K562 (cell line): ENCODE data around the gene LCNL1. TPM values are rescaled to one million over a fixed set of nuclear protein-coding genes. Genes with fewer than 3 reads are reported as not detected.

Experiments
- ATAC-seq: fragments of 200-7000 bp; cut with Tn5 transposase; 3 replicates; pipeline ENCODE4 v1.9.1; 2020; ENCODE audit warnings: moderate library complexity
- Bru-seq: library from RNA; stranded (reverse); fragments of 400-500 nt; gene quantifications from one replicate; lab custom pipeline; 2021; lab: Mats Ljungman, UMichigan
- BruChase-seq, 2 experiments: library from RNA; stranded (reverse); fragments of 400-500 nt; gene quantifications; one replicate each; lab custom pipeline; 2021; lab: Mats Ljungman, UMichigan
- BruUV-seq: library from RNA; stranded (reverse); fragments of 400-500 nt; replicated peaks from 2 replicates; lab custom pipeline; 2021; lab: Mats Ljungman, UMichigan
- CTCF ChIA-PET: fragments of 300-600 bp; formaldehyde crosslinking; extraction: SDS; loops from one replicate; lab custom pipeline; 2021; ENCODE audit warnings: low intra/inter-chr PET ratio; lab: Yijun Ruan, JAX
- POLR2A ChIA-PET: fragments of 300-600, 350-650 bp; sonication (Branson Sonifier 250); formaldehyde crosslinking; extraction: SDS; loops from one replicate; lab custom pipeline; 2021; ENCODE audit warnings: antibody characterized with exemption, inconsistent platforms; lab: Yijun Ruan, JAX
- DNase-seq, 4 experiments: peaks; one replicate each; pipeline versions ENCODE4 v3.0.0 to v3.0.0-alpha.2; 2011 to 2018; ENCODE audit warnings: low spot score in 3 of 4, mixed read lengths in 3 of 4; ENCODE audit errors: extremely low read depth in 1 of 4
- FAIRE-seq: peaks from 2 replicates; lab custom pipeline; 2011; peaks lifted over from hg19 to GRCh38; lab: Jason Lieb, UNC
- H2AFZ ChIP-seq: 2 replicates; pipeline ENCODE4 v1.6.0; 2011; ENCODE audit warnings: low read depth, low read length, control low read depth, inconsistent platforms
- H3K27ac ChIP-seq: fragments of 200-600 bp; 3 replicates; pipeline ENCODE4 v1.8.0; 2011; ENCODE audit warnings: low read depth, mild to moderate bottlenecking, control low read depth, inconsistent platforms, low read length, moderate library complexity, mixed read lengths; ENCODE audit errors: extremely low read depth
- H3K27me3 ChIP-seq, 2 experiments: fragments of 300-600 bp in 1 of 2; 2 replicates in 1 of 2; 3 replicates in 1 of 2; pipeline versions ENCODE4 v1.6.0 to v1.8.0; 2011; ENCODE audit warnings: inconsistent platforms in 2 of 2, low read length in 2 of 2, mild to moderate bottlenecking in 1 of 2, mixed read lengths in 1 of 2, moderate library complexity in 1 of 2; ENCODE audit not compliant: control insufficient read depth in 2 of 2, insufficient read depth in 2 of 2
- H3K36me3 ChIP-seq: fragments of 300-600 bp; 3 replicates; pipeline ENCODE4 v1.8.0; 2011; ENCODE audit warnings: mild to moderate bottlenecking, low read length, inconsistent platforms; ENCODE audit not compliant: control insufficient read depth, insufficient read depth
- H3K4me1 ChIP-seq, 2 experiments: fragments of 200-600 bp in 1 of 2; replicated peaks in 1 of 2; 2 replicates in 1 of 2; 3 replicates in 1 of 2; pipeline versions ENCODE4 v1.5.1 to v1.8.0; 2011; ENCODE audit warnings: inconsistent platforms in 2 of 2, low read length in 2 of 2, mild to moderate bottlenecking in 1 of 2, mixed read lengths in 1 of 2, moderate library complexity in 1 of 2; ENCODE audit not compliant: control insufficient read depth in 2 of 2, insufficient read depth in 2 of 2
- H3K4me2 ChIP-seq: 2 replicates; pipeline ENCODE4 v1.6.1; 2011; ENCODE audit warnings: low read length, control low read depth, inconsistent platforms, mixed read lengths; ENCODE audit not compliant: insufficient read depth
- H3K4me3 ChIP-seq: fragments of 200-600 bp; sonication (generic), shearing (Covaris generic); 2 replicates; pipeline ENCODE4 v1.5.1; 2016; ENCODE audit warnings: control low read depth, inconsistent platforms
- H3K79me2 ChIP-seq: fragments of 200-600 bp; 3 replicates; pipeline ENCODE4 v1.8.0; 2011; ENCODE audit warnings: low read length, inconsistent platforms; ENCODE audit not compliant: control insufficient read depth, insufficient read depth
- H3K9ac ChIP-seq, 2 experiments: 2 replicates each; pipeline versions ENCODE4 v1.6.0 to v1.6.1; 2011; ENCODE audit warnings: low read depth in 2 of 2, low read length in 2 of 2, control low read depth in 1 of 2, inconsistent platforms in 1 of 2, mild to moderate bottlenecking in 1 of 2, mixed read lengths in 1 of 2; ENCODE audit not compliant: insufficient read depth in 1 of 2
- H3K9me1 ChIP-seq: one replicate; pipeline ENCODE4 v1.6.0; 2011; ENCODE audit warnings: inconsistent platforms, mild to moderate bottlenecking, low read length, moderate library complexity; ENCODE audit not compliant: control insufficient read depth, insufficient read depth
- H3K9me3 ChIP-seq: replicated peaks from 2 replicates; pipeline ENCODE4 v1.5.1; 2011; ENCODE audit warnings: low read depth, low read length, inconsistent platforms; ENCODE audit not compliant: control insufficient read depth, insufficient read depth
- H4K20me1 ChIP-seq: replicated peaks from 2 replicates; pipeline ENCODE4 v1.6.1; 2011; ENCODE audit warnings: low read length, inconsistent platforms, mixed read lengths; ENCODE audit not compliant: control insufficient read depth, insufficient read depth
- WGBS: fragments of 100-300 bp; shearing (Covaris generic); methylation state at CpG from one replicate; pipeline ENCODE4 v1.1.6; 2016; ENCODE audit warnings: low coverage, mixed read lengths; ENCODE audit not compliant: insufficient coverage; ENCODE audit errors: missing lambda C conversion rate; 5-methylcytosine and 5-hydroxymethylcytosine counted together
- in situ Hi-C: fragments of 300-500 bp; cut with MboI; formaldehyde crosslinking; loops from 4 replicates; pipeline ENCODE4 v1.15.0; 2018; ENCODE audit warnings: inconsistent platforms, mixed read lengths
- intact Hi-C: fragments of 100-400 bp; cut with micrococcal nuclease; formaldehyde crosslinking; loops from 2 replicates; pipeline ENCODE4 v1.14.2; 2022
- long read RNA-seq, 3 experiments: library from polyadenylated mRNA in 2 of 3; library from RNA in 1 of 3; unstranded in 2 of 3; stranded (forward) in 1 of 3; transcript quantifications; one replicate each; pipeline ENCODE4 v2.0.0, GENCODE V29; 2019 to 2022
- polyA minus RNA-seq, 3 experiments: library from RNA; depleted of rRNA, polyadenylated mRNA; stranded (reverse); fragments of >200 nt; gene quantifications; 2 replicates each; pipeline ENCODE4 v1.2.3, GENCODE V29; 2011
- polyA plus RNA-seq, 8 experiments: library from polyadenylated mRNA; depleted of rRNA in 4 of 8; stranded (reverse) in 5 of 8; unstranded in 3 of 8; fragments of >200 nt; fragmentation: Nextera tagmentation in 2 of 8; fragmentation: Illumina TruSeq in 1 of 8; extraction: Ambion mirVana in 2 of 8; extraction: Trizol in 1 of 8; gene quantifications; 2 replicates each; pipeline versions ENCODE4 v1.2.1 to v1.2.3, GENCODE V29; 2011 to 2014; ENCODE audit warnings: inconsistent platforms in 1 of 8, missing spikeins in 1 of 8
- total RNA-seq, 7 experiments: library from RNA; depleted of rRNA in 6 of 7; stranded (reverse); fragments of >200 nt in 6 of 7; fragmentation: Illumina TruSeq in 2 of 7; extraction: Trizol in 2 of 7; gene quantifications; 2 replicates each; pipeline versions ENCODE4 v1.2.1 to v1.2.3, GENCODE V29; 2011 to 2021; ENCODE audit warnings: low replicate concordance in 1 of 7
- TF ChIP-seq, protein P1 (sequence below): fragments of 450-650 bp; IDR thresholded peaks from 2 replicates; pipeline ENCODE4 v1.6.1; 2016; ENCODE audit warnings: mild to moderate bottlenecking, moderate library complexity
- TF ChIP-seq, protein P2 (sequence below): IDR thresholded peaks from 2 replicates; pipeline ENCODE4 v1.6.1; 2016; ENCODE audit warnings: missing genetic modification characterization, missing compliant biosample characterization

The LCNL1 gene
- 3.1 and 3.4 TPM in 2 replicates for total RNA-seq (2011; cell fraction: chromatin; rRNA removed; ENCODE audit: low replicate concordance)
- 1.2 and 1.7 TPM in 2 replicates for total RNA-seq (2011; cell fraction: nucleolus; rRNA removed)
- total RNA-seq (2011; cell fraction: nucleoplasm; rRNA removed), result 3.5 and 4.7 TPM in 2 replicates
- 0.08 TPM in 1 of 2 replicates, not detected in the other for total RNA-seq (2014; rRNA removed)
- 0.04 and 0.10 TPM in 2 replicates for total RNA-seq (2014; rRNA removed; fragmentation: Illumina TruSeq; extraction: Trizol)
- total RNA-seq (2015; rRNA removed; fragmentation: Illumina TruSeq; extraction: Trizol), result not detected in 2 replicates
- total RNA-seq (2021), result 0.11 and 0.16 TPM in 2 replicates
- 0.04 and 0.14 TPM in 2 replicates for polyA plus RNA-seq (2011; rRNA removed)
- polyA plus RNA-seq (2011; cell fraction: cytosol; rRNA removed), result 0.21 TPM in 1 of 2 replicates, not detected in the other
- 2.1 and 4.2 TPM in 2 replicates for polyA plus RNA-seq (2011; cell fraction: nucleus; rRNA removed)
- 0.30 and 0.53 TPM in 2 replicates for polyA plus RNA-seq (2012)
- 0.04 TPM in 1 of 2 replicates, not detected in the other for polyA plus RNA-seq (2014; fragmentation: Illumina TruSeq; extraction: Trizol)
- polyA plus RNA-seq (2014; fragmentation: Nextera tagmentation; extraction: Ambion mirVana), result not detected
- 0.11 and 0.12 TPM in 2 replicates for polyA plus RNA-seq (2014; rRNA removed)
- polyA minus RNA-seq (2011; rRNA and poly(A)+ RNA removed), result 0.27 and 0.81 TPM in 2 replicates
- polyA minus RNA-seq (2011; cell fraction: cytosol; rRNA and poly(A)+ RNA removed), result not detected in 2 replicates
- polyA minus RNA-seq (2011; cell fraction: nucleus; rRNA and poly(A)+ RNA removed), result 1.3 and 2.4 TPM in 2 replicates
- not detected for Bru-seq, nascent RNA
- BruChase-seq, experiment 1, labeled RNA remaining after a 2-hour chase, result not detected
- BruChase-seq, experiment 2, labeled RNA remaining after a 6-hour chase, result not detected
- long read RNA-seq, experiment 1, result 0 reads
- long read RNA-seq, experiment 2, result 0 reads
- long read RNA-seq, experiment 3, result 0 reads

GRCh38 chr9:136982232-136983051 lies at the start of gene LCNL1:
Gene LCNL1 (plus strand): TSS chr9:136982993. CDS start chr9:136983587, 594 bp downstream.
- H3K9ac ChIP-seq, result peak within 1 kb of the TSS in 1 of 2 experiments; percentile 76; a peak in 2 of 4 replicates
- WGBS, result 43% methylated on average over 15 of the region's 18 CpGs
- H4K20me1 ChIP-seq, result no peaks in the 10 kb centered on the region
- DNase-seq, result no peak
- no peaks in the 10 kb centered on the region for H3K9me3 ChIP-seq
- intact Hi-C loops, result no loop called here
- CTCF ChIA-PET, result no interaction called here
- in situ Hi-C loops, result no loop called here
- no peak for ATAC-seq
- no peaks in the 10 kb centered on the region for H3K36me3 ChIP-seq
- FAIRE-seq, result no peak
- no peaks in the 10 kb centered on the region for H3K9me1 ChIP-seq
- no peaks in the 10 kb centered on the region for H3K27me3 ChIP-seq
- POLR2A ChIA-PET, result interaction anchor here (0.6 kb wide), 1 partner anchor 147 kb away, joined by 3 read pairs; no protein-coding TSS in a partner anchor
- peaks cover 9 to 79% of the 10 kb centered on the region in 2 experiments; a peak in 4 of 5 replicates for H3K4me1 ChIP-seq
- no peak within 1 kb of the TSS for H3K4me2 ChIP-seq
- no peak within 1 kb of the TSS for H3K4me3 ChIP-seq
- no TSS peak for BruUV-seq
- H3K27ac ChIP-seq, result no peak within 1 kb of the TSS
- no peaks in the 10 kb centered on the region for H3K79me2 ChIP-seq
- H2AFZ ChIP-seq, result no peak within 1 kb of the TSS
- TF ChIP-seq, protein P1, sequence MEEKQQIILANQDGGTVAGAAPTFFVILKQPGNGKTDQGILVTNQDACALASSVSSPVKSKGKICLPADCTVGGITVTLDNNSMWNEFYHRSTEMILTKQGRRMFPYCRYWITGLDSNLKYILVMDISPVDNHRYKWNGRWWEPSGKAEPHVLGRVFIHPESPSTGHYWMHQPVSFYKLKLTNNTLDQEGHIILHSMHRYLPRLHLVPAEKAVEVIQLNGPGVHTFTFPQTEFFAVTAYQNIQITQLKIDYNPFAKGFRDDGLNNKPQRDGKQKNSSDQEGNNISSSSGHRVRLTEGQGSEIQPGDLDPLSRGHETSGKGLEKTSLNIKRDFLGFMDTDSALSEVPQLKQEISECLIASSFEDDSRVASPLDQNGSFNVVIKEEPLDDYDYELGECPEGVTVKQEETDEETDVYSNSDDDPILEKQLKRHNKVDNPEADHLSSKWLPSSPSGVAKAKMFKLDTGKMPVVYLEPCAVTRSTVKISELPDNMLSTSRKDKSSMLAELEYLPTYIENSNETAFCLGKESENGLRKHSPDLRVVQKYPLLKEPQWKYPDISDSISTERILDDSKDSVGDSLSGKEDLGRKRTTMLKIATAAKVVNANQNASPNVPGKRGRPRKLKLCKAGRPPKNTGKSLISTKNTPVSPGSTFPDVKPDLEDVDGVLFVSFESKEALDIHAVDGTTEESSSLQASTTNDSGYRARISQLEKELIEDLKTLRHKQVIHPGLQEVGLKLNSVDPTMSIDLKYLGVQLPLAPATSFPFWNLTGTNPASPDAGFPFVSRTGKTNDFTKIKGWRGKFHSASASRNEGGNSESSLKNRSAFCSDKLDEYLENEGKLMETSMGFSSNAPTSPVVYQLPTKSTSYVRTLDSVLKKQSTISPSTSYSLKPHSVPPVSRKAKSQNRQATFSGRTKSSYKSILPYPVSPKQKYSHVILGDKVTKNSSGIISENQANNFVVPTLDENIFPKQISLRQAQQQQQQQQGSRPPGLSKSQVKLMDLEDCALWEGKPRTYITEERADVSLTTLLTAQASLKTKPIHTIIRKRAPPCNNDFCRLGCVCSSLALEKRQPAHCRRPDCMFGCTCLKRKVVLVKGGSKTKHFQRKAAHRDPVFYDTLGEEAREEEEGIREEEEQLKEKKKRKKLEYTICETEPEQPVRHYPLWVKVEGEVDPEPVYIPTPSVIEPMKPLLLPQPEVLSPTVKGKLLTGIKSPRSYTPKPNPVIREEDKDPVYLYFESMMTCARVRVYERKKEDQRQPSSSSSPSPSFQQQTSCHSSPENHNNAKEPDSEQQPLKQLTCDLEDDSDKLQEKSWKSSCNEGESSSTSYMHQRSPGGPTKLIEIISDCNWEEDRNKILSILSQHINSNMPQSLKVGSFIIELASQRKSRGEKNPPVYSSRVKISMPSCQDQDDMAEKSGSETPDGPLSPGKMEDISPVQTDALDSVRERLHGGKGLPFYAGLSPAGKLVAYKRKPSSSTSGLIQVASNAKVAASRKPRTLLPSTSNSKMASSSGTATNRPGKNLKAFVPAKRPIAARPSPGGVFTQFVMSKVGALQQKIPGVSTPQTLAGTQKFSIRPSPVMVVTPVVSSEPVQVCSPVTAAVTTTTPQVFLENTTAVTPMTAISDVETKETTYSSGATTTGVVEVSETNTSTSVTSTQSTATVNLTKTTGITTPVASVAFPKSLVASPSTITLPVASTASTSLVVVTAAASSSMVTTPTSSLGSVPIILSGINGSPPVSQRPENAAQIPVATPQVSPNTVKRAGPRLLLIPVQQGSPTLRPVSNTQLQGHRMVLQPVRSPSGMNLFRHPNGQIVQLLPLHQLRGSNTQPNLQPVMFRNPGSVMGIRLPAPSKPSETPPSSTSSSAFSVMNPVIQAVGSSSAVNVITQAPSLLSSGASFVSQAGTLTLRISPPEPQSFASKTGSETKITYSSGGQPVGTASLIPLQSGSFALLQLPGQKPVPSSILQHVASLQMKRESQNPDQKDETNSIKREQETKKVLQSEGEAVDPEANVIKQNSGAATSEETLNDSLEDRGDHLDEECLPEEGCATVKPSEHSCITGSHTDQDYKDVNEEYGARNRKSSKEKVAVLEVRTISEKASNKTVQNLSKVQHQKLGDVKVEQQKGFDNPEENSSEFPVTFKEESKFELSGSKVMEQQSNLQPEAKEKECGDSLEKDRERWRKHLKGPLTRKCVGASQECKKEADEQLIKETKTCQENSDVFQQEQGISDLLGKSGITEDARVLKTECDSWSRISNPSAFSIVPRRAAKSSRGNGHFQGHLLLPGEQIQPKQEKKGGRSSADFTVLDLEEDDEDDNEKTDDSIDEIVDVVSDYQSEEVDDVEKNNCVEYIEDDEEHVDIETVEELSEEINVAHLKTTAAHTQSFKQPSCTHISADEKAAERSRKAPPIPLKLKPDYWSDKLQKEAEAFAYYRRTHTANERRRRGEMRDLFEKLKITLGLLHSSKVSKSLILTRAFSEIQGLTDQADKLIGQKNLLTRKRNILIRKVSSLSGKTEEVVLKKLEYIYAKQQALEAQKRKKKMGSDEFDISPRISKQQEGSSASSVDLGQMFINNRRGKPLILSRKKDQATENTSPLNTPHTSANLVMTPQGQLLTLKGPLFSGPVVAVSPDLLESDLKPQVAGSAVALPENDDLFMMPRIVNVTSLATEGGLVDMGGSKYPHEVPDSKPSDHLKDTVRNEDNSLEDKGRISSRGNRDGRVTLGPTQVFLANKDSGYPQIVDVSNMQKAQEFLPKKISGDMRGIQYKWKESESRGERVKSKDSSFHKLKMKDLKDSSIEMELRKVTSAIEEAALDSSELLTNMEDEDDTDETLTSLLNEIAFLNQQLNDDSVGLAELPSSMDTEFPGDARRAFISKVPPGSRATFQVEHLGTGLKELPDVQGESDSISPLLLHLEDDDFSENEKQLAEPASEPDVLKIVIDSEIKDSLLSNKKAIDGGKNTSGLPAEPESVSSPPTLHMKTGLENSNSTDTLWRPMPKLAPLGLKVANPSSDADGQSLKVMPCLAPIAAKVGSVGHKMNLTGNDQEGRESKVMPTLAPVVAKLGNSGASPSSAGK, result no peak
- TF ChIP-seq, protein P2, sequence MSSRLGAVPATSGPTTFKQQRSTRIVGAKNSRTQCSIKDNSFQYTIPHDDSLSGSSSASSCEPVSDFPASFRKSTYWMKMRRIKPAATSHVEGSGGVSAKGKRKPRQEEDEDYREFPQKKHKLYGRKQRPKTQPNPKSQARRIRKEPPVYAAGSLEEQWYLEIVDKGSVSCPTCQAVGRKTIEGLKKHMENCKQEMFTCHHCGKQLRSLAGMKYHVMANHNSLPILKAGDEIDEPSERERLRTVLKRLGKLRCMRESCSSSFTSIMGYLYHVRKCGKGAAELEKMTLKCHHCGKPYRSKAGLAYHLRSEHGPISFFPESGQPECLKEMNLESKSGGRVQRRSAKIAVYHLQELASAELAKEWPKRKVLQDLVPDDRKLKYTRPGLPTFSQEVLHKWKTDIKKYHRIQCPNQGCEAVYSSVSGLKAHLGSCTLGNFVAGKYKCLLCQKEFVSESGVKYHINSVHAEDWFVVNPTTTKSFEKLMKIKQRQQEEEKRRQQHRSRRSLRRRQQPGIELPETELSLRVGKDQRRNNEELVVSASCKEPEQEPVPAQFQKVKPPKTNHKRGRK (tag), result no peak
